Measurements from ENCODE around the gene CES2.

Gene CES2

GRCh38 chr16:66977341-66978113, 42.2 kb downstream of the CES2 start (continued):
- TF ChIP-seq ZNF626 (tag by site-specific recombination; IDR thresholded peaks at IDR 0.05) (no peak), ZNF202 (tag by site-specific recombination; IDR thresholded peaks at IDR 0.05; ENCODE audit: borderline replicate concordance) (no peak), PRDM10 (tag by site-specific recombination; IDR thresholded peaks at IDR 0.05) (no peak), ZNF510 (tag by site-specific recombination; IDR thresholded peaks at IDR 0.05; ENCODE audit: insufficient replicate concordance) (no peak), ZNF112 (tag by site-specific recombination; IDR thresholded peaks at IDR 0.05) (no peak), ZIC2 (tag by site-specific recombination; IDR thresholded peaks at IDR 0.05) (no peak), SP3 (tag by site-specific recombination; IDR thresholded peaks at IDR 0.05) (no peak), MYNN (tag by site-specific recombination; IDR thresholded peaks at IDR 0.05; ENCODE audit: borderline replicate concordance) (no peak), YY1 (tag by site-specific recombination; IDR thresholded peaks at IDR 0.05) (no peak), ZFP37 (tag by site-specific recombination; IDR thresholded peaks at IDR 0.05) (no peak), PATZ1 (tag by site-specific recombination; IDR thresholded peaks at IDR 0.05) (no peak), ZNF133 (tag by site-specific recombination; IDR thresholded peaks at IDR 0.05) (no peak), BCL11A (tag by site-specific recombination; IDR thresholded peaks at IDR 0.05; ENCODE audit: low read depth) (no peak), ZNF18 (tag by site-specific recombination; IDR thresholded peaks at IDR 0.05) (0 out of 2 replicates have a peak, but pooled peaks have one; percentile 13), ZNF302 (tag by site-specific recombination; IDR thresholded peaks at IDR 0.05; ENCODE audit: low read depth) (no peak), ZNF223 (tag by site-specific recombination; IDR thresholded peaks at IDR 0.05) (no peak), ZNF449 (tag by site-specific recombination; IDR thresholded peaks at IDR 0.05) (0 out of 2 replicates have a peak, but pooled peaks have one; percentile 23), ZNF747 (tag by site-specific recombination; IDR thresholded peaks at IDR 0.05) (no peak), ZNF433 (tag by site-specific recombination; IDR thresholded peaks at IDR 0.05; ENCODE audit: low read depth) (no peak), ZEB2 (tag by site-specific recombination; IDR thresholded peaks at IDR 0.05) (0 out of 2 replicates have a peak, but pooled peaks have one; percentile 31), ZNF600 (tag by site-specific recombination; IDR thresholded peaks at IDR 0.05) (peak; percentile 32; the same call in 1 of the 2 replicates), OSR2 (tag by site-specific recombination; IDR thresholded peaks at IDR 0.05) (no peak), CTCF (tag by site-specific recombination; IDR thresholded peaks at IDR 0.05) (peak; percentile 98), ZNF645 (tag by site-specific recombination; IDR thresholded peaks at IDR 0.05) (no peak), GFI1B (tag by site-specific recombination; IDR thresholded peaks at IDR 0.05) (no peak), ZSCAN4 (tag by site-specific recombination; IDR thresholded peaks at IDR 0.05) (peak; percentile 28; the same call in 1 of the 2 replicates), ZBTB20 (tag by site-specific recombination; IDR thresholded peaks at IDR 0.05) (no peak)

Measured in HEK293 (cell line).